GM23338 (cell line): Measurements from ENCODE around the gene CEP78. TPM values are rescaled to one million over a fixed set of nuclear protein-coding genes. Genes with fewer than 3 reads are reported as not detected.

ENCODE experiments used
- ATAC-seq: fragments of 200-7000 bp; cut with Tn5 transposase; 3 replicates; pipeline ENCODE4 v1.9.1; 2020
- DNase-seq: peaks from one replicate; pipeline ENCODE4 v3.0.0-alpha.2; 2015; ENCODE audit warnings: low spot score
- H2AFZ ChIP-seq: fragments of 200-600 bp; sonication (generic); 2 replicates; pipeline ENCODE4 v1.8.0; 2016; ENCODE audit warnings: antibody characterized with exemption, mild to moderate bottlenecking, moderate library complexity
- H3F3A ChIP-seq: fragments of 200-600 bp; sonication (generic); replicated peaks from 2 replicates; pipeline ENCODE4 v1.8.0; 2017; ENCODE audit warnings: antibody characterized with exemption, mixed run types, low read depth
- H3K27ac ChIP-seq: fragments of 200-600 bp; sonication (generic); 2 replicates; pipeline ENCODE4 v1.6.1; 2016; ENCODE audit warnings: low read depth
- H3K27me3 ChIP-seq: fragments of 200-600 bp; sonication (generic); 2 replicates; pipeline ENCODE4 v1.8.0; 2016; ENCODE audit warnings: mild to moderate bottlenecking, mixed run types, moderate library complexity; ENCODE audit not compliant: insufficient read depth
- H3K36me3 ChIP-seq: fragments of 200-600 bp; sonication (generic); 2 replicates; pipeline ENCODE4 v1.8.0; 2016; ENCODE audit warnings: mild to moderate bottlenecking; ENCODE audit not compliant: insufficient read depth
- H3K4me1 ChIP-seq: fragments of 200-600 bp; sonication (generic); 2 replicates; pipeline ENCODE4 v1.8.0; 2016; ENCODE audit warnings: mild to moderate bottlenecking, moderate library complexity; ENCODE audit not compliant: insufficient read depth
- H3K4me2 ChIP-seq: fragments of 200-600 bp; sonication (generic); 2 replicates; pipeline ENCODE4 v1.7.1; 2017; ENCODE audit warnings: mixed run types
- H3K4me3 ChIP-seq: fragments of 200-600 bp; sonication (generic); 2 replicates; pipeline ENCODE4 v1.6.1; 2016; ENCODE audit warnings: mixed run types
- H3K79me2 ChIP-seq: fragments of 200-600 bp; sonication (generic); replicated peaks from 2 replicates; pipeline ENCODE4 v1.8.0; 2017; ENCODE audit warnings: mild to moderate bottlenecking; ENCODE audit not compliant: insufficient read depth
- H3K9me2 ChIP-seq: fragments of 200-600 bp; sonication (generic); 2 replicates; pipeline ENCODE4 v1.8.0; 2017; ENCODE audit not compliant: insufficient read depth
- H4K20me1 ChIP-seq: fragments of 200-600 bp; sonication (generic); replicated peaks from 2 replicates; pipeline ENCODE4 v1.8.0; 2017; ENCODE audit warnings: mild to moderate bottlenecking; ENCODE audit not compliant: insufficient read depth
- H3K27ac Mint-ChIP-seq: 2 replicates; pipeline ENCODE4 v1.8.0; 2020; ENCODE audit warnings: inconsistent platforms, mild to moderate bottlenecking, moderate library complexity, mixed read lengths
- H3K27me3 Mint-ChIP-seq: 3 replicates; pipeline ENCODE4 v1.8.0; 2022; ENCODE audit warnings: low read depth, mild to moderate bottlenecking, moderate library complexity, mixed read lengths, inconsistent platforms; ENCODE audit not compliant: insufficient read depth, poor library complexity
- H3K36me3 Mint-ChIP-seq: 3 replicates; pipeline ENCODE4 v1.8.0; 2021; ENCODE audit warnings: low read depth, mild to moderate bottlenecking, inconsistent platforms, moderate library complexity, mixed read lengths
- H3K4me1 Mint-ChIP-seq: 3 replicates; pipeline ENCODE4 v1.8.0; 2020; ENCODE audit warnings: mild to moderate bottlenecking, inconsistent platforms, mixed read lengths
- H3K4me3 Mint-ChIP-seq: 3 replicates; pipeline ENCODE4 v1.8.0; 2021; ENCODE audit warnings: moderate library complexity, mild to moderate bottlenecking, inconsistent platforms, mixed read lengths
- H3K9me3 Mint-ChIP-seq: 3 replicates; pipeline ENCODE4 v1.8.0; 2020; ENCODE audit warnings: moderate library complexity, mild to moderate bottlenecking, inconsistent platforms, mixed read lengths
- CTCF ChIP-seq, 2 experiments: fragments of 200-600 bp in 1 of 2; sonication (generic) in 1 of 2; conservative IDR thresholded peaks; 2 replicates each; pipeline versions ENCODE4 v1.5.1 to v1.6.1; 2016 to 2017; ENCODE audit warnings: antibody characterized with exemption in 2 of 2, low read depth in 2 of 2, mild to moderate bottlenecking in 2 of 2, moderate library complexity in 1 of 2
- EZH2 ChIP-seq: fragments of 200-600 bp; sonication (generic); IDR thresholded peaks from one replicate; pipeline ENCODE4 v1.8.0; 2017; ENCODE audit warnings: antibody characterized with exemption, mild to moderate bottlenecking, low read depth; ENCODE audit not compliant: unreplicated experiment
- JUNB ChIP-seq: IDR thresholded peaks from one replicate; pipeline ENCODE4 v1.6.1; 2016; ENCODE audit warnings: antibody characterized with exemption; ENCODE audit not compliant: unreplicated experiment
- NANOG ChIP-seq: IDR thresholded peaks from 2 replicates; pipeline ENCODE4 v1.6.1; 2016; ENCODE audit warnings: antibody characterized with exemption, borderline replicate concordance
- POLR2AphosphoS5 ChIP-seq: IDR thresholded peaks from 2 replicates; pipeline ENCODE4 v1.6.1; 2016; ENCODE audit warnings: antibody characterized with exemption, low read depth
- ZNF114 ChIP-seq: fragments of 250-450 bp; sonication (Bioruptor Pico); IDR thresholded peaks from 2 replicates; pipeline ENCODE4 v1.5.0; 2020; ENCODE audit warnings: mild to moderate bottlenecking, moderate library complexity
- ZNF331 ChIP-seq: fragments of 250-450 bp; sonication (Bioruptor Pico); IDR thresholded peaks from 2 replicates; pipeline ENCODE4 v1.5.0; 2020; ENCODE audit warnings: low read depth, mild to moderate bottlenecking, moderate library complexity
- ZNF462 ChIP-seq: fragments of 250-450 bp; sonication (Bioruptor Pico); IDR thresholded peaks from 2 replicates; pipeline ENCODE4 v1.5.0; 2020; ENCODE audit warnings: mild to moderate bottlenecking, moderate library complexity
- polyA plus RNA-seq: library from polyadenylated mRNA; unstranded; fragments of >200 nt; fragmentation: Nextera tagmentation; extraction: Ambion mirVana; gene quantifications from 2 replicates; pipeline ENCODE4 v1.2.1, GENCODE V29; 2016
- total RNA-seq: library from RNA; depleted of rRNA; stranded (reverse); fragments of >200 nt; shearing (Covaris generic); gene quantifications from 2 replicates; pipeline ENCODE4 v1.2.3, GENCODE V29; 2014

The CEP78 gene
- total and polyA plus RNA-seq, 2 experiments from 2014 or later: 19.9 to 48.3 TPM

GRCh38 chr9:78286125-78286524, 50.2 kb downstream of the CEP78 start:
- TF ChIP-seq JUNB: no peak

GRCh38 chr9:78286946-78287388, 51.1 kb downstream of the CEP78 start:
- peaks cover 9% of the 10 kb centered on the region; the same call in 2 of the 3 replicates for H3K4me1 Mint-ChIP-seq
- no peaks in the 10 kb centered on the region for H3K79me2 ChIP-seq
- no peak overlapping the region for H3K4me2 ChIP-seq
- H3K9me2 ChIP-seq: peaks cover 9% of the 10 kb centered on the region
- no peak overlapping the region for H3K4me3 ChIP-seq
- no peaks in the 10 kb centered on the region for H3F3A ChIP-seq
- H4K20me1 ChIP-seq: no peaks in the 10 kb centered on the region
- H3K27ac Mint-ChIP-seq: no peak overlapping the region
- H3K27ac ChIP-seq: no peak overlapping the region
- H3K4me1 ChIP-seq: no peaks in the 10 kb centered on the region
- H2AFZ ChIP-seq: peak overlapping the region; percentile 59; the same call in 1 of the 2 replicates
- H3K4me3 Mint-ChIP-seq: no peak overlapping the region
- H3K36me3 Mint-ChIP-seq: peaks cover 2% of the 10 kb centered on the region; the same call in 1 of the 3 replicates
- no peaks in the 10 kb centered on the region for H3K36me3 ChIP-seq
- TF ChIP-seq EZH2 (no peak), ZNF114 (CRISPR knock-in tag) (no peak), CTCF (conservative IDR thresholded peaks at IDR 0.05; ENCODE audit: low read depth in 2 of 2) (no peak), NANOG (no peak)
- no peaks in the 10 kb centered on the region; the same call in 1 of the 3 replicates for H3K9me3 Mint-ChIP-seq
- ATAC-seq (no peak), DNase-seq (no peak)
- H3K27me3 Mint-ChIP-seq: no peaks in the 10 kb centered on the region
- H3K27me3 ChIP-seq: no peaks in the 10 kb centered on the region

More at GRCh38 chr9:78286125-78286524, 50.2 kb downstream of the CEP78 start:
- Mint-ChIP-seq H3K4me1 (peaks cover 9% of the 10 kb centered on the region; the same call in 2 of the 3 replicates), H3K27me3 (no peaks in the 10 kb centered on the region), H3K4me3 (no peak overlapping the region), H3K27ac (no peak overlapping the region), H3K36me3 (peaks cover 2% of the 10 kb centered on the region; the same call in 1 of the 3 replicates), H3K9me3 (no peaks in the 10 kb centered on the region; the same call in 1 of the 3 replicates)
- H3K4me1 ChIP-seq: no peaks in the 10 kb centered on the region
- H3K79me2 ChIP-seq: no peaks in the 10 kb centered on the region
- no peaks in the 10 kb centered on the region for H3K36me3 ChIP-seq
- H3F3A ChIP-seq: no peaks in the 10 kb centered on the region
- no peak overlapping the region for H3K4me3 ChIP-seq
- DNase-seq (no peak), ATAC-seq (no peak)
- no peaks in the 10 kb centered on the region for H3K27me3 ChIP-seq
- peaks cover 9% of the 10 kb centered on the region for H3K9me2 ChIP-seq
- no peak overlapping the region for H3K27ac ChIP-seq
- H3K4me2 ChIP-seq: no peak overlapping the region
- no peak overlapping the region for H2AFZ ChIP-seq
- H4K20me1 ChIP-seq: no peaks in the 10 kb centered on the region

GRCh38 chr9:78288214-78288892, 52.5 kb downstream of the CEP78 start:
- Histone ChIP-seq H3F3A (no peaks in the 10 kb centered on the region), H3K4me2 (no peak overlapping the region), H3K9me2 (peaks cover 9% of the 10 kb centered on the region), H3K36me3 (no peaks in the 10 kb centered on the region), H3K4me3 (no peak overlapping the region), H3K4me1 (no peaks in the 10 kb centered on the region), H3K79me2 (no peaks in the 10 kb centered on the region), H3K27ac (no peak overlapping the region), H2AFZ (peak overlapping the region; percentile 92), H3K27me3 (no peaks in the 10 kb centered on the region), H4K20me1 (no peaks in the 10 kb centered on the region)
- H3K27me3 Mint-ChIP-seq: no peaks in the 10 kb centered on the region
- H3K27ac Mint-ChIP-seq: no peak overlapping the region; the same call in 1 of the 2 replicates
- ATAC-seq: peak; percentile 35; the same call in 1 of the 3 replicates
- peaks cover 9% of the 10 kb centered on the region; the same call in 2 of the 3 replicates for H3K4me1 Mint-ChIP-seq
- peaks cover 2% of the 10 kb centered on the region; the same call in 1 of the 3 replicates for H3K36me3 Mint-ChIP-seq
- H3K9me3 Mint-ChIP-seq: no peaks in the 10 kb centered on the region; the same call in 1 of the 3 replicates
- DNase-seq: peak; percentile 29
- H3K4me3 Mint-ChIP-seq: no peak overlapping the region
- TF ChIP-seq POLR2AphosphoS5 (no peak), EZH2 (no peak), ZNF331 (CRISPR knock-in tag) (no peak), ZNF462 (CRISPR knock-in tag) (no peak), ZNF114 (CRISPR knock-in tag) (no peak)
